ENCODE data around the gene EGFL8. TPM values are rescaled to one million over a fixed set of nuclear protein-coding genes. Genes with fewer than 3 reads are reported as not detected.

The EGFL8 gene
- total RNA-seq, 1 experiment from 2014 or later = 11.1 TPM

GRCh38 chr6:32182555-32182981 lies 18.2 kb downstream of the EGFL8 start:
- Histone ChIP-seq H3K27me3 (ENCODE audit: control insufficient read depth, insufficient read depth, low read length) (no peaks in the 10 kb centered on the region), H3K36me3 (ENCODE audit: control insufficient read depth, insufficient read depth, low read length) (no peaks in the 10 kb centered on the region; the same call in 1 of the 2 replicates), H3K27ac (ENCODE audit: low read length) (no peak overlapping the region), H3K4me3 (ENCODE audit: low read depth in 2 of 2, low read length in 2 of 2) (no peak overlapping the region), H3K9me3 (ENCODE audit: control insufficient read depth, insufficient read depth, low read depth, low read length) (no peaks in the 10 kb centered on the region), H3K4me1 (ENCODE audit: control insufficient read depth, insufficient read depth, low read length) (peaks cover 11% of the 10 kb centered on the region)
- ATAC-seq = no peak
- TF ChIP-seq TCF7L2 (IDR thresholded peaks at IDR 0.05; ENCODE audit: low read depth, low read length) (no peak), POLR2AphosphoS5 (IDR thresholded peaks at IDR 0.05; ENCODE audit: low read depth, low read length) (no peak), SIN3A (IDR thresholded peaks at IDR 0.05; ENCODE audit: borderline replicate concordance, insufficient read depth, low read depth, low read length) (no peak), CTCF (IDR thresholded peaks at IDR 0.05) (no peak), REST (IDR thresholded peaks at IDR 0.05; ENCODE audit: insufficient read depth in 1 of 2, low read depth in 2 of 2, low read length in 1 of 2) (no peak)
- ChIA-PET CTCF (no interaction called here), POLR2A (no interaction called here)
- no TSS peak for BruUV-seq (replicated peaks)
- DNase-seq (ENCODE audit: low read depth, low spot score) = no peak
- in situ Hi-C loops (cut with HindIII; ENCODE audit: low pct_unique_long_range_greater_than_20kb, low sequenced_read_pairs) (no loop called here), intact Hi-C loops (cut with micrococcal nuclease; ENCODE audit: unreplicated experiment) (no loop called here)

- Histone ChIP-seq H3K27me3 (ENCODE audit: control insufficient read depth, insufficient read depth, low read length) (no peaks in the 10 kb centered on the region), H3K36me3 (ENCODE audit: control insufficient read depth, insufficient read depth, low read length) (no peaks in the 10 kb centered on the region; the same call in 1 of the 2 replicates), H3K4me1 (ENCODE audit: control insufficient read depth, insufficient read depth, low read length) (peaks cover 11% of the 10 kb centered on the region), H3K9me3 (ENCODE audit: control insufficient read depth, insufficient read depth, low read depth, low read length) (no peaks in the 10 kb centered on the region), H3K4me3 (ENCODE audit: low read depth in 2 of 2, low read length in 2 of 2) (no peak overlapping the region), H3K27ac (ENCODE audit: low read length) (no peak overlapping the region)
- DNase-seq (ENCODE audit: low read depth, low spot score) = no peak
- intact Hi-C loops (cut with micrococcal nuclease; ENCODE audit: unreplicated experiment) (no loop called here), in situ Hi-C loops (cut with HindIII; ENCODE audit: low pct_unique_long_range_greater_than_20kb, low sequenced_read_pairs) (no loop called here)
- BruUV-seq (replicated peaks) = no TSS peak
- ATAC-seq = no peak
- CTCF ChIA-PET = no interaction called here
- no peak for TF ChIP-seq POLR2AphosphoS5 (IDR thresholded peaks at IDR 0.05; ENCODE audit: low read depth, low read length)
- POLR2A ChIA-PET = no interaction called here
Measured at GRCh38 chr6:32183030-32183429, 18.6 kb downstream of the EGFL8 start.

GRCh38 chr6:32183483-32184083 lies 19.2 kb downstream of the EGFL8 start:
- peaks cover 13% of the 10 kb centered on the region for H3K4me1 ChIP-seq (ENCODE audit: control insufficient read depth, insufficient read depth, low read length)
- H3K4me3 ChIP-seq (ENCODE audit: low read depth in 2 of 2, low read length in 2 of 2) = no peak overlapping the region
- intact Hi-C loops (cut with micrococcal nuclease; ENCODE audit: unreplicated experiment) (no loop called here), in situ Hi-C loops (cut with HindIII; ENCODE audit: low pct_unique_long_range_greater_than_20kb, low sequenced_read_pairs) (no loop called here)
- CTCF ChIA-PET = no interaction called here
- no peaks in the 10 kb centered on the region for H3K9me3 ChIP-seq (ENCODE audit: control insufficient read depth, insufficient read depth, low read depth, low read length)
- no peaks in the 10 kb centered on the region for H3K27me3 ChIP-seq (ENCODE audit: control insufficient read depth, insufficient read depth, low read length)
- no peak for ATAC-seq
- H3K27ac ChIP-seq (ENCODE audit: low read length) = no peak overlapping the region; the same call in 1 of the 2 replicates
- BruUV-seq (replicated peaks) = no TSS peak
- H3K36me3 ChIP-seq (ENCODE audit: control insufficient read depth, insufficient read depth, low read length) = no peaks in the 10 kb centered on the region; the same call in 1 of the 2 replicates
- POLR2A ChIA-PET = no interaction called here
- TF ChIP-seq SIN3A (IDR thresholded peaks at IDR 0.05; ENCODE audit: borderline replicate concordance, insufficient read depth, low read depth, low read length) (no peak), REST (IDR thresholded peaks at IDR 0.05; ENCODE audit: insufficient read depth in 1 of 2, low read depth in 2 of 2, low read length in 1 of 2) (no peak), CTCF (IDR thresholded peaks at IDR 0.05) (no peak), TCF7L2 (IDR thresholded peaks at IDR 0.05; ENCODE audit: low read depth, low read length) (no peak), POLR2AphosphoS5 (IDR thresholded peaks at IDR 0.05; ENCODE audit: low read depth, low read length) (no peak)
- DNase-seq (ENCODE audit: low read depth, low spot score) = no peak
